Upper lobe of left lung (tissue), 6 donors: ENCODE results near the gene PLEKHG4. TPM values are rescaled to one million over a fixed set of nuclear protein-coding genes. Genes with fewer than 3 reads are reported as not detected.

Experiments used
- ATAC-seq, 2 donors: fragments of 200-7000 bp; cut with Tn5 transposase; one replicate each; pipeline ENCODE4 v1.9.1; 2022; ENCODE audit warnings: mild to moderate bottlenecking in 2 of 2, moderate library complexity in 2 of 2; ENCODE audit not compliant: low FRiP score in 2 of 2
- DNase-seq, 2 donors: peaks; one replicate each; pipeline ENCODE4 v3.0.0-alpha.2; 2019 to 2020
- H3K27ac ChIP-seq, 4 donors: fragments of 200-600 bp; sonication (generic); one replicate each; pipeline ENCODE4 v1.5.1; 2016 to 2019
- H3K27me3 ChIP-seq, 4 donors: fragments of 200-600 bp; sonication (generic); one replicate each; pipeline ENCODE4 v1.5.1; 2017 to 2019
- H3K36me3 ChIP-seq, 4 donors: fragments of 200-600 bp; sonication (generic); one replicate each; pipeline ENCODE4 v1.5.1; 2016 to 2019
- H3K4me1 ChIP-seq, 4 donors: fragments of 200-600 bp; sonication (generic); one replicate each; pipeline ENCODE4 v1.5.1; 2018 to 2019
- H3K4me3 ChIP-seq, 4 donors: fragments of 200-600 bp; sonication (generic); one replicate each; pipeline ENCODE4 v1.5.1; 2017 to 2019; ENCODE audit warnings: mild to moderate bottlenecking in 2 of 4, moderate library complexity in 1 of 4
- H3K9me3 ChIP-seq, 4 donors: fragments of 200-600 bp; sonication (generic); one replicate each; pipeline ENCODE4 v1.5.1; 2018 to 2019
- EP300 ChIP-seq, 4 donors: sonication (generic); formaldehyde crosslinking; IDR thresholded peaks; one replicate each; pipeline ENCODE4 v1.5.1; 2017; ENCODE audit warnings: antibody characterized with exemption in 4 of 4, control low read depth in 2 of 4
- POLR2A ChIP-seq, 4 donors: fragments of 450-650 bp; IDR thresholded peaks; one replicate each; pipeline ENCODE4 v1.5.1; 2016 to 2017; ENCODE audit warnings: antibody characterized with exemption in 4 of 4, mild to moderate bottlenecking in 2 of 4
- POLR2AphosphoS5 ChIP-seq, 2 donors: sonication (generic); formaldehyde crosslinking; IDR thresholded peaks; one replicate each; pipeline ENCODE4 v1.5.1; 2017; ENCODE audit warnings: antibody characterized with exemption in 2 of 2
- WGBS, 2 donors: methylation state at CpG; one replicate each; pipeline ENCODE4 v1.1.5; 2017 to 2018; 5-methylcytosine and 5-hydroxymethylcytosine counted together
- total RNA-seq, 6 donors: library from RNA; depleted of rRNA in 4 of 6; stranded (reverse); fragments of >200 nt in 4 of 6; gene quantifications; one replicate each; pipeline versions ENCODE4 v1.1.0 to v1.2.1, GENCODE V29; 2016 to 2021
- TF ChIP-seq, protein P1 (sequence below), 6 experiments: fragments of 450-650 bp in 4 of 6; fragments of 200-600 bp in 2 of 6; sonication (generic) in 2 of 6; IDR thresholded peaks; one replicate each; pipeline ENCODE4 v1.5.1; 2016 to 2019; ENCODE audit warnings: antibody characterized with exemption in 6 of 6
- donor health status: DM: no; HTN: no; CAD: no; lungs with moderate emphysema.
- donor health status: DM: no; HTN: yes; CAD: no; lungs with severe emphysema.

PLEKHG4 gene
- total RNA-seq, 6 donors from 2014 or later, result 13.4 to 39.8 (median 16.5) TPM

DNA sequence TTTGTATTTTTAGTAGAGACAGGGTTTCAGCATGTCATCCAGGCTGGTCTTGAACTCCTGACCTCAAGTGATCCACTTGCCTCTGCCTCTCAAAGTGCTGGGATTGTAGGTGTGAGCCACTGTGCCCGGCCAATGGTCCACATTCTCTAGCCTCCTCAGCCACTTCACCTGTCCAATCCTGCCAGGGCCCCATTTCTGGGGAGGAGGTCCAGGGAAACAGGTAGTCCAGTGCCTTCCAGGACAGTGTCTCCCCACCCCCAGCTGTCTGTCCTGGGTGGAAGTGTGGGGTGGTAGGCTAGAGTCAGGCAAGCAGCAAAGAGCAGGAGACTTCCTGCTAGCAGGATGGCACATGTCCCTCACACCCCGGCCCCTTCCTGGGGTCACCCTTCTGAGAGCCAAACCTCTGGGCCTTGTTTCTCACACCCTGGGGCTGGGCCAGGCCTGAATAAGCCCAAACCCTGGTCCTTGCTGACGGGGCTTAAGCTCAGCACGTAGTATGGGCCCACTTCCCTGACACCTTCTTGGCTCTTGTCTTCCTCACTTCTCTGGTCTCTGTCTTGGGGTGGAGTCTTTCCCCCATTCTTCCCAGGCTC, 37.1 kb upstream of the PLEKHG4 start:
- Histone ChIP-seq H3K9me3 (no peaks in the 10 kb centered on the region), H3K27ac (peak overlapping the region; percentile 93 to 96 (median 95)), H3K4me3 (no peak overlapping the region), H3K36me3 (peaks cover 14 to 28% (median 21%) of the 10 kb centered on the region in 4 donors), H3K4me1 (peaks cover 66 to 84% (median 72%) of the 10 kb centered on the region in 4 donors), H3K27me3 (no peaks in the 10 kb centered on the region)
- TF ChIP-seq, protein P1, sequence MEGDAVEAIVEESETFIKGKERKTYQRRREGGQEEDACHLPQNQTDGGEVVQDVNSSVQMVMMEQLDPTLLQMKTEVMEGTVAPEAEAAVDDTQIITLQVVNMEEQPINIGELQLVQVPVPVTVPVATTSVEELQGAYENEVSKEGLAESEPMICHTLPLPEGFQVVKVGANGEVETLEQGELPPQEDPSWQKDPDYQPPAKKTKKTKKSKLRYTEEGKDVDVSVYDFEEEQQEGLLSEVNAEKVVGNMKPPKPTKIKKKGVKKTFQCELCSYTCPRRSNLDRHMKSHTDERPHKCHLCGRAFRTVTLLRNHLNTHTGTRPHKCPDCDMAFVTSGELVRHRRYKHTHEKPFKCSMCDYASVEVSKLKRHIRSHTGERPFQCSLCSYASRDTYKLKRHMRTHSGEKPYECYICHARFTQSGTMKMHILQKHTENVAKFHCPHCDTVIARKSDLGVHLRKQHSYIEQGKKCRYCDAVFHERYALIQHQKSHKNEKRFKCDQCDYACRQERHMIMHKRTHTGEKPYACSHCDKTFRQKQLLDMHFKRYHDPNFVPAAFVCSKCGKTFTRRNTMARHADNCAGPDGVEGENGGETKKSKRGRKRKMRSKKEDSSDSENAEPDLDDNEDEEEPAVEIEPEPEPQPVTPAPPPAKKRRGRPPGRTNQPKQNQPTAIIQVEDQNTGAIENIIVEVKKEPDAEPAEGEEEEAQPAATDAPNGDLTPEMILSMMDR (IDR thresholded peaks at IDR 0.05), result no peak
- TF ChIP-seq POLR2AphosphoS5 (IDR thresholded peaks at IDR 0.05) (peak; percentile 76 to 88), EP300 (IDR thresholded peaks at IDR 0.05) (peak in 1 of 4 donors; percentile 67), POLR2A (IDR thresholded peaks at IDR 0.05) (no peak)
- 54% methylated on average over 4 of the region's 4 CpGs for WGBS, 2 donors
- DNase-seq (peak in 1 of 2 donors; percentile 49), ATAC-seq (no peak)

DNA sequence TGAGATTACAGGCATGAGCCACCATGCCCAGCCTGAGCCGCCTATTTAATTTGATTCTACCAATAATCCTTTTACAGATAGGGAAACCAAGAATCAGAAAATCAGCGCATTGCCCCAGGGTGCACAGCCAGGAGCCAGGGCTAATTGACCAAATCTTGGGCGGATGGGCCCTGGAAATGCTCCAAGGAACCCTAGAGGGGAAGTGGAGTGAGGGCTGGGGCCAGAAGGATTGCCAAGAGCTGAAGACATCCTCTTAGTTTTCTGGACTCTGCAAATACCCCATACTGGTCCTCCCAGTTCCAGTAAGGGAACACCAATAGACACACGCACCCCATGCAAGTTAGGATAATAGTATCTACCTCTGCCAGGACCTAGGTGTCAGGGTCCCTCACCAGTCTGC, 35.9 kb upstream of the PLEKHG4 start:
- no peak for TF ChIP-seq POLR2A (IDR thresholded peaks at IDR 0.05)
- TF ChIP-seq EP300 (IDR thresholded peaks at IDR 0.05), result no peak
- no peak for TF ChIP-seq POLR2AphosphoS5 (IDR thresholded peaks at IDR 0.05)
- TF ChIP-seq, protein P1 (IDR thresholded peaks at IDR 0.05), result no peak
- Histone ChIP-seq H3K9me3 (no peaks in the 10 kb centered on the region), H3K27me3 (no peaks in the 10 kb centered on the region), H3K4me1 (peaks cover 75 to 86% (median 81%) of the 10 kb centered on the region in 4 donors), H3K36me3 (peaks cover 5 to 15% (median 9%) of the 10 kb centered on the region in 4 donors), H3K27ac (peak overlapping the region; percentile 93 to 96 (median 95)), H3K4me3 (peak overlapping the region in 2 of 4 donors; percentile 2 to 60)
- ATAC-seq, result no peak
- WGBS, 2 donors, result 36 to 51% methylated on average over 4 of the region's 4 CpGs
- DNase-seq, result peak in 1 of 2 donors; percentile 56

DNA sequence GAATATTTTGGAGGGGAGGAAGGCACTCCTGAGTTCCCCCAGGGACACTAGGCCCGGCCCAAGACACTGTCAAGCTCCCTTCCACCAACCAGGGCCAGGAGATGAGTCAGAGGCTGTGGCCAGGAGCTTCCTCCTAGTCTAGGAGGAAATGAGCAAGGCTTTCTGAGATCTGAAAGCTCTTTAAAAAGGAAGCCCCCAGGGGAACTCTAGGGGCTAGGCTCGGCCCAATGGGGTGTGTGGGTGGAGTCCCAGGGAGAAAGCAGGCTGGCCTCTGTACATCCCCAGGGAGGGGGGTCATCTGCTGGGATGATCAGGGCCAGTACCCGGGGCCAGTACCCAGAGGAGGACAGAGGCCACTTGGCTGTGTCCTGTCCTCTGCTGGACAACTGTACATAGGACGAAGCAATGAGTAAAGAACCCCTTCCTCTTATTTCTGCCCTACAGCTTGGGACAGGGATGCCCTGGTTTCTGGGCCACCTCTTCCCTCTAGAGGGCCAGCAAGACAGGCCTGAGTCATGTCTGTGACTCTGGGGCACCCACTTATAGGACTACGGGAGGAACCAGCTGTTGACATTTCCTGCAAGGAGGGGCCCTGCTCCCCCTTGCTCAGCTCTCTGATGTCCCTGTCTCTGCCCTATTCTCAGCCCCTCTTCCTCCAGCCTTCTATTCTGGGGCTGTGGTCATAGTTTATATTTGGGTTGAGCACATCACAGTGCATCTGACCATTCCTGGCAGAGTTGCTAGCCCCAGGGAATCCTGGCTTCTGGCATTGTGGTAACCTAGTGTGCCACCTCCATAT, 34.7 kb upstream of the PLEKHG4 start:
- DNase-seq, result peak in 1 of 2 donors; percentile 90
- H3K27ac ChIP-seq, result peak overlapping the region; percentile 93 to 96 (median 95)
- H3K27me3 ChIP-seq, result peaks cover 0 to 6% (median 3%) of the 10 kb centered on the region in 4 donors
- peak overlapping the region in 2 of 4 donors; percentile 60 to 95 for H3K4me3 ChIP-seq
- ATAC-seq, result peak; percentile 8 to 50
- 12 to 14% methylated on average over 3 to 4 of the region's 5 CpGs for WGBS, 2 donors
- TF ChIP-seq EP300 (IDR thresholded peaks at IDR 0.05), result no peak
- TF ChIP-seq, protein P1 (IDR thresholded peaks at IDR 0.05), result peak in 2 of 6 experiments; percentile 5 to 35
- peak; percentile 49 to 61 for TF ChIP-seq POLR2AphosphoS5 (IDR thresholded peaks at IDR 0.05)
- peak in 1 of 4 donors; percentile 35 for TF ChIP-seq POLR2A (IDR thresholded peaks at IDR 0.05)
- H3K9me3 ChIP-seq, result no peaks in the 10 kb centered on the region
- H3K36me3 ChIP-seq, result peaks cover 0 to 4% (median 0%) of the 10 kb centered on the region in 4 donors
- peaks cover 79 to 86% (median 83%) of the 10 kb centered on the region in 4 donors for H3K4me1 ChIP-seq

DNA sequence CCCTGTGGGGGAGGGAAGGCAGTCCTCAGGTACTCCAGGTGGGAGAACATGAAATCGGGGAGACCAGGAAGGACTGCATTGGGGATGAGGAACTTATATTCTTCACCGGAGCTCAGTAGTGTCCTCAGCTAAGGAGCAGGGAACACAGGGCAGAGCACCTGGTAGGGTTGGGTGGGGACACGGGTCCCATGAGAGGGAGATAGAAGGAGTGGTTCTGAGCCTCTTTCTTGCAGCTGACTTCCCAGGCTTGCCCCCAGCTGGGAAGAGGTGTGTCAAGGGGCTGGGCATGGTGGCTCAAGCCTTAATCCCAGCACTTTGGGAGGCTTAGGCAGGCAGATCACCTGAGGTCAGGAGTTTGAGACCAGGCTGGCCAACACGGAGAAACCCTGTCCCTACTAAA, 34.1 kb upstream of the PLEKHG4 start:
- peaks cover 73 to 80% (median 77%) of the 10 kb centered on the region in 4 donors for H3K4me1 ChIP-seq
- DNase-seq (peak in 1 of 2 donors; percentile 42), ATAC-seq (no peak)
- H3K27ac ChIP-seq, result peak overlapping the region; percentile 93 to 96 (median 95)
- H3K9me3 ChIP-seq, result no peaks in the 10 kb centered on the region
- H3K4me3 ChIP-seq, result peak overlapping the region in 3 of 4 donors; percentile 60 to 99 (median 95)
- TF ChIP-seq, protein P1 (IDR thresholded peaks at IDR 0.05), result no peak
- no peak for TF ChIP-seq POLR2A (IDR thresholded peaks at IDR 0.05)
- no peak for TF ChIP-seq POLR2AphosphoS5 (IDR thresholded peaks at IDR 0.05)
- no peaks in the 10 kb centered on the region for H3K36me3 ChIP-seq
- peaks cover 0 to 6% (median 3%) of the 10 kb centered on the region in 4 donors for H3K27me3 ChIP-seq
- 50 to 51% methylated on average over 4 of the region's 4 CpGs for WGBS, 2 donors
